ENCODE results near the gene KIAA1755.

DNA sequence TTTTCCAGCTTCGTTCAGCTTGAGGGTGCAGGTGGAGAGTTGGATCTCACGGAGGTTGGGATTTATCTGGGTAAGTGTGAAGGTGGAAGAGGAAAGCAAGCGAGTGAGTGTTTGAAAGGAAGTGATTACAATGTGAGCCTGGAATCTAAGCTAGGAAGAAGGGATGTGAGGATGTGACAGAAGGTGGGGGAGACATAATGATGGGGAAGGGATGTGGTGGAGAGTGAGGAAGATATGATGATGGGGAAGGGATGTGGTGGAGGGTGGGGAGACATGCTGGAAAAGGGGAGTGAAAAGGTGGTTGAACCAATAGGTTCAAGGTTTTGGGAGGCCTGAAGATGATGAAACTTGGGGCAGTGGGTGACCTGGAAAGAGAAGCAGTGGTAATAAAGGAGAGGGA is 23.2 kb downstream of the KIAA1755 start:
- TF ChIP-seq CTCF (conservative IDR thresholded peaks at IDR 0.05; ENCODE audit: low read depth, low read length) (no peak), EZH2 (IDR thresholded peaks at IDR 0.05; ENCODE audit: borderline replicate concordance, low read depth, low read length, poor library complexity, severe bottlenecking) (no peak)
